WTC11 (cell line): ENCODE results near the gene SEMA4D.

Experiments used
- ATF3 ChIP-seq: sonication (generic); formaldehyde crosslinking; conservative IDR thresholded peaks from 2 replicates; pipeline ENCODE4 v1.8.1; 2022; ENCODE audit warnings: mild to moderate bottlenecking, missing genetic modification reagents
- CTCF ChIP-seq: fragments of 200-600 bp; IDR thresholded peaks from 2 replicates; pipeline ENCODE4 v1.8.0; 2022; ENCODE audit warnings: antibody characterized with exemption
- ELF4 ChIP-seq: sonication (generic); formaldehyde crosslinking; IDR thresholded peaks from 2 replicates; pipeline ENCODE4 v1.8.1; 2022; ENCODE audit warnings: low read depth, mild to moderate bottlenecking, moderate library complexity, missing genetic modification reagents
- TP53 ChIP-seq: sonication (generic); formaldehyde crosslinking; IDR thresholded peaks from 2 replicates; pipeline ENCODE4 v1.8.1; 2023; ENCODE audit warnings: mild to moderate bottlenecking, missing genetic modification reagents
- USF2 ChIP-seq: sonication (generic); formaldehyde crosslinking; IDR thresholded peaks from 2 replicates; pipeline ENCODE4 v1.8.1; 2023; ENCODE audit warnings: mild to moderate bottlenecking, missing genetic modification reagents, moderate library complexity
- ZNF121 ChIP-seq: sonication (generic); formaldehyde crosslinking; IDR thresholded peaks from 2 replicates; pipeline ENCODE4 v1.8.0; 2023; ENCODE audit warnings: missing genetic modification reagents
- ZNF281 ChIP-seq: sonication (generic); formaldehyde crosslinking; IDR thresholded peaks from 2 replicates; pipeline ENCODE4 v1.8.0; 2023; ENCODE audit warnings: mild to moderate bottlenecking, missing genetic modification reagents
- ZNF512 ChIP-seq: sonication (generic); formaldehyde crosslinking; IDR thresholded peaks from 2 replicates; pipeline ENCODE4 v1.8.1; 2022; ENCODE audit warnings: missing genetic modification reagents, borderline replicate concordance

GRCh38 chr9:89482901-89483361 lies 15.0 kb downstream of the SEMA4D start:
- TF ChIP-seq CTCF (no peak), ZNF281 (CRISPR knock-in tag) (no peak), ZNF512 (CRISPR knock-in tag) (no peak), ATF3 (CRISPR knock-in tag) (no peak), ZNF121 (CRISPR knock-in tag) (no peak), ELF4 (no peak), USF2 (no peak), TP53 (CRISPR knock-in tag) (no peak)
